Anterior cingulate cortex (tissue), 58 donors: Measurements from ENCODE around the gene CLEC16A.
"Not testable (repeated sequence)": the region's sequence is repeated elsewhere in the genome, so short reads cannot be mapped to it uniquely, and the experiment has no call there.

ENCODE experiments used
- DNase-seq, 58 donors: peaks; one replicate each; lab custom pipeline; 2025; lab: John Stamatoyannopoulos, UW

CLEC16A gene

GRCh38 chr16:11089504-11090124 lies 145.2 kb downstream of the CLEC16A start:
- no peak for DNase-seq

GRCh38 chr16:11090232-11090631 lies 145.9 kb downstream of the CLEC16A start:
- no peak for DNase-seq

GRCh38 chr16:11091021-11091785 lies 146.8 kb downstream of the CLEC16A start:
- no peak for DNase-seq

DNA sequence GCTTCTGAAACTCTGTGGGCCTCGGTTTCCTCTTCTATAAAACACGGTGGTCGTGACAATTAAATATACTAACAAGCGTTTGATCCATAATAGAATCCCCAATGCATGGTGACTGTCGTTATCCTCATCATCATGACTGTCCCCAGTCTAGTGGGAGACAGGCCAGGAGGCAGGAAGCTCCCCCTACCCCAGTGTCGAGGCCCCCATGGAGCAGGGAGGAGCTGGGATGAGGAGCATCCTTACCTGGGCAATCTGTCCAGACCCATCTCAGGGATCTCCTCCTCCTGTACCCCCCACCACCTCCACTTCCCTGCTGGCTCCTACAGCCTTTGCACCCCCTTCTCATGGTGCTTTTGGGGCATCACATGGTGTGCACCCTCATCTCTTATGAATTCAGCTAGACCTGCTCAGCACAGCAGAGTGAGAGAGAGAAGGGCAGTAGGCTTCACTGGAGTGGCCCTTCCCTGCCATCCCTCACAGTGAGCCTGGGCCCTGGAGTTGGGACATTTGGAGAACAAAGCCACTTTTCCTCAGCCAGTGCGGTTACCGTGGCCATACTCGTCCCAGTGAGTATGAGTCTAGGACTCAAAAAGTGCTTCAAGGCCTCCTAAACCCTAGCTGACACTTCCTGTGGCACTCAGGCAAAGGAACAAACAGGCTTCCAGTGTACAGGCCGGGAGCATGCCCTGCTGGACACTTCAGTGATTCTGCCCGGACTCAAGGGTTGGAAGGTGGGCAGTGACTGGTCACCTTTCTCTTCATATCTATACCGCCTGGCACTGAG lies 148.6 kb downstream of the CLEC16A start:
- DNase-seq = no peak

GRCh38 chr16:11093572-11094074 lies 149.3 kb downstream of the CLEC16A start:
- no peak for DNase-seq

- no peak for DNase-seq
Measured at GRCh38 chr16:11094075-11094856, 149.9 kb downstream of the CLEC16A start.

- DNase-seq = no peak
Measured at GRCh38 chr16:11094857-11095565, 150.6 kb downstream of the CLEC16A start.

- DNase-seq = no peak
Measured at GRCh38 chr16:11095935-11096334, 151.6 kb downstream of the CLEC16A start.

DNA sequence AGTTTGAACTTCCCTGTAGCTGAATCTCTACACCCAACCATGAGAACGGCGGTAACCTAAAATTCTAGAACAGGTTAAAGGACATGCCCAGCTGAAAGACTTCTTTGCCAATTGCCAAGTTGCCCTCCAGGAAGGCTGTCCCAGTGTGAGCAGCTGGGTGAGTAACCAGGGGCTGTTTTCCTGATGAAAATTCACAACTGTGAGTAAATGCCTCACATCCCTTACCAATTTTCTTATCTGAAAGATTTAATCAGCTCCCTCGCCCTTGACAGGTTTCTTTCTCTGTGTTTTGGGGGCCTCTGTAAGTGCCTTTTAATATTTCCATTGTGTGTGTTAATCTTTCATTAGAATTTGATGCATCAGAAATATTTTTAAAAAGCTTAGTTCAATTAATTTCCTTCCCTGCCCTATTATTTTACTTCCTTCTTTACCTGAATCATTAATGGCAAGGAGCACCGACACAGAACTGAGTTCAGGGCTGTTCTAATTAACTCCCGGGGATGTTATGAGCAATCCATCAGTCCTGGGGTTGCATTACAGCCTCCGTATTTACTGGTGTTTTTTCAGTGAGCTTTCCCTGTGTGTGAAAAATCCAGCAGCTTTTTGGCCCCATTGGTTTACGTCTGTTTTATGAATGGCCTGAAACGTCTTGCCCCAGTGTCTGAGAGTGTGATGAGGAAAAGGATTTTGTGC lies 152.9 kb downstream of the CLEC16A start:
- DNase-seq = no peak

- DNase-seq = no peak
Measured at GRCh38 chr16:11097787-11098167, 153.4 kb downstream of the CLEC16A start.

DNA sequence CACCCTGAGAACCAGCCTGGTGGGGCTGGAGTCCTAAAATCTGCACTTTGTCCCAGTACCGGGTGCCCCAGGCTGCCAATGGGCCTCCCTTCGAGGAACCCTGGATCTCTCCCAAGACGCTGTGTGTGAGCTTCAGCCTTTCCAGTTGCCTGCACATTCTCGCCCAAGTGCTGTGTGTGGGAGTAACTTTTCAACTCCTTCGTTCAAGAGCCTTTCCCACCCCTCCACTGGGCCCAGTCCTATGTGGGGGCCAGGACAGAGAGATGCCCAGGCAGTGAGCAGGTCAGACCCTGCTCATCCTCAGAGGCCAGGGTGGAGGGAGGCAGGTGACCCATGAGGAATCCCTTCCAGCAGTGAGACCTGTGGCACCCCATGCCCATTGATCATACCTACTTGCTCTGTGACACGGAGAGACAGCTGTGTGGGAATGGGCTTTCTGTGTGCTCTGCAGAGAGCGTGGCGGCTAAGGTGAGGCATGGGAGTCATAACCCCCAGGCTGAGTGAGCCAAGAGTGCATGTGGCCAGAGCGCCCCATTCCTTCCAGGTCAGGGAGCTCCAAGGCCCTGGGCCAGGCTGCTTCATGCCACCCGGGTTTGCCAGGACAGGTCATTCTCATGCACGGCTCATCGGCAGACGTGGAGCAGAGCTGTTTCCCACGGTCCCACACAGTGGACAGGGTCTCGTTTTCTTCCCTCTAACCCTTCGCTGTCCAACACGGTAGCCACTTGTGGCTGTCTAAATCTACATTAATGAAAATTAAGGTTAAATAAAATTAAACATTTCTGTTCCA lies 154.4 kb downstream of the CLEC16A start:
- peak in 41 of 58 donors; percentile 5 to 82 (median 30) for DNase-seq

GRCh38 chr16:11099672-11100205 lies 155.4 kb downstream of the CLEC16A start:
- DNase-seq = no peak

- peak in 21 of 58 donors; percentile 3 to 23 (median 11) for DNase-seq
Measured at GRCh38 chr16:11100239-11100750, 155.9 kb downstream of the CLEC16A start.

GRCh38 chr16:11101283-11101682 lies 156.9 kb downstream of the CLEC16A start:
- no peak for DNase-seq

DNA sequence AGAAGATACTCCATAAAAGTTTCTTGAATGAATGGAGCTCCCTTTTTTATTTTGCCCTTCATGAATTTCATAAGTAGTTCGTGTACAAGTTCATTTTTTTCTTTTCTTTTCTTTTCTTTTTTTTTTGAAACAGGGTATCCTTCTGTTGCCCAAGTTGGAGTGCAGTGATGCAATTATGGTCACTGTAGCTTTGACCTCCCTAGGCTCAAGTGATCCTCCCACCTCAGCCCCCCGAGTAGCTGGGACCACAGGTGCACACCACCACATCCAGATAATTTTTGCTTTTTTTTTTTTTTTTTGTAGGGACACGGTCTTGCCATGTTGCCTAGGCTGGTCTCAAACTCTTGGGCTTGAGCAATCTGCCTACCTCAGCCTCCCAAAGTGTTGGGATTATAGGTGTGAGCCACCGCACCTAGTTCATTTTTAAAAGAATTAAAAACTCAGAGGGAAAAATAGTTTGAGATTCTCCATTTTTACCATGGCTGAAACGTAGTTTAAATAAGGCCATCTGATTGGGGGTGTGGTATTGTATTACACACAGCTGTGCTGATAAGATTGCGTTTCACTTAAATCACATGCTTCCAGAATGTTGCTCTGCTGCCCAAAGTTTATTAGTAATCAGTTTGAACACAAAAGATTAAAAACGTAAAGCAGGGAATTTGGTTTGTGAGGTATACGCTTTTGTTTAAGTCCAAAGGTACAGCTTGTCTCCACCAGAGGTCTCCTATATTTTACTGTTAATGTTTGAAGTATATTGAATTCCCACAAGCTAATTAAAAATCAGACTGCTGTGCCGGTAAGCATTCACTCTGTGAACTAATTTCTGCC lies 157.5 kb downstream of the CLEC16A start:
- no peak for DNase-seq

DNA sequence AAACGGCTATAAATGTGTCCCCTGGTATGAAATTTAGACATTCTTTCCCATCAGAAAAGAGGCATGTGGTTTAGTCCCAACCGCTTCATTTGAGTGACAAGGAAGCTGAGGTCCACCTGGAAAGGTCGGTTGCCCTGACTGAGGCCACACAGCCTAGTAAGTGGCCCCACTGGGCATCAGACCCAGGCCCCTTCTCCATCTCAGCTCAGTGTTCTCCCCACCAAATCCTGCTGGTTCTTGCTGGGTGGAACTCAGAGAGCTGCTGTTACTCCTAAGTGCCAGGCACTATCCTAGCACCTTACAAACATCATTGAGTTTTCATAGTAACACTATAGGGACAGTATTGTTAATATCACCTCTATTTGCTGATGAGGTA lies 158.1 kb downstream of the CLEC16A start:
- DNase-seq = no peak

DNA sequence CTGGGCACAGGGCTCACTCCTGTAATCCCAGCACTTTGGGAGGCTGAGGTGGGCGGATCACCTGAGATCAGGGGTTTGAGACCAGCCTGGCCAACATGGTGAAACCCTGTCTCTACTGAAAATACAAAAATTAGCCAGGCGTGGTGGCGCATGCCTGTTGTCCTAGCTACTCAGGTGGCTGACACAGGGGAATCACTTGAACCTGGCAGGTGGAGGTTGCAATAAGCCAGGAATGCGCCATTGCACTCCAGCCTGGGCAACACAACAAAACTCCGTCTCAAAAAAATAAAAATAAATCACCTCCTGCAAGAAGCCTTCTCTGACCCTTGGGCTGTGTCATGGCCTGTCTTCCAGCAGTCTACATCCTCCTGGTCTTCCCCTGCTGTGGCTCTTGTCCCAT lies 158.9 kb downstream of the CLEC16A start:
- not testable (repeated sequence) for DNase-seq
